ENCODE results near the gene DHX8. TPM values are rescaled to one million over a fixed set of nuclear protein-coding genes. Genes with fewer than 3 reads are reported as not detected.
A peak's percentile ranks its signal among the peaks of the same experiment; 100 is the strongest.
"Not testable (repeated sequence)": the region's sequence is repeated elsewhere in the genome, so short reads cannot be mapped to it uniquely, and the experiment has no call there.

Gene DHX8
- total and polyA plus RNA-seq, 4 donors: 10.9 to 21.3 (median 19.4) TPM

DNA sequence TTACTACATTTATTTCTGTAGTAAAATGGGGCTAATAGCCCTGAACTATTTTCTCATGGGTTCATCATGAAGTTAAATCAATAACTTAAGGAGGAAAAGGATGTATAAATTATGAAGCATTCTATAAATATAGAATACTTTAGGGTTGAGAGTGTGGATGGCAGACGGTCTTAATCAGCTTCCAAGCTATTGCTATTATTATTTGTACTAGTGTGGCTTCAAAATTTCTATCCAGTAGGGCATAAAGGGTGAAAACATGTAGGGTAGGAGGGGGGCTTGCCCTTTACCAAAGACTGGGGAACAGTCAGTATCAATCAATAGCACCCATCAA is 26.4 kb upstream of the DHX8 start:
- TF ChIP-seq RAD21 (IDR thresholded peaks at IDR 0.05): no peak
- no peak for TF ChIP-seq EGR1 (IDR thresholded peaks at IDR 0.05; ENCODE audit: low read depth in 2 of 2)
- TF ChIP-seq RXRA (IDR thresholded peaks at IDR 0.05): no peak
- no peak for TF ChIP-seq FOXA1 (IDR thresholded peaks at IDR 0.05)
- no peak for TF ChIP-seq TAF1 (conservative IDR thresholded peaks at IDR 0.05)
- no peak for TF ChIP-seq HNF4A (conservative IDR thresholded peaks at IDR 0.05)
- TF ChIP-seq, protein P1, sequence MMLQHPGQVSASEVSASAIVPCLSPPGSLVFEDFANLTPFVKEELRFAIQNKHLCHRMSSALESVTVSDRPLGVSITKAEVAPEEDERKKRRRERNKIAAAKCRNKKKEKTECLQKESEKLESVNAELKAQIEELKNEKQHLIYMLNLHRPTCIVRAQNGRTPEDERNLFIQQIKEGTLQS (IDR thresholded peaks at IDR 0.05): no peak
- no peak for TF ChIP-seq JUND (IDR thresholded peaks at IDR 0.05)
- no peak for TF ChIP-seq GABPA (IDR thresholded peaks at IDR 0.05 in 1 of 2, conservative IDR thresholded peaks at IDR 0.05 in 1 of 2)
- TF ChIP-seq, protein P2, sequence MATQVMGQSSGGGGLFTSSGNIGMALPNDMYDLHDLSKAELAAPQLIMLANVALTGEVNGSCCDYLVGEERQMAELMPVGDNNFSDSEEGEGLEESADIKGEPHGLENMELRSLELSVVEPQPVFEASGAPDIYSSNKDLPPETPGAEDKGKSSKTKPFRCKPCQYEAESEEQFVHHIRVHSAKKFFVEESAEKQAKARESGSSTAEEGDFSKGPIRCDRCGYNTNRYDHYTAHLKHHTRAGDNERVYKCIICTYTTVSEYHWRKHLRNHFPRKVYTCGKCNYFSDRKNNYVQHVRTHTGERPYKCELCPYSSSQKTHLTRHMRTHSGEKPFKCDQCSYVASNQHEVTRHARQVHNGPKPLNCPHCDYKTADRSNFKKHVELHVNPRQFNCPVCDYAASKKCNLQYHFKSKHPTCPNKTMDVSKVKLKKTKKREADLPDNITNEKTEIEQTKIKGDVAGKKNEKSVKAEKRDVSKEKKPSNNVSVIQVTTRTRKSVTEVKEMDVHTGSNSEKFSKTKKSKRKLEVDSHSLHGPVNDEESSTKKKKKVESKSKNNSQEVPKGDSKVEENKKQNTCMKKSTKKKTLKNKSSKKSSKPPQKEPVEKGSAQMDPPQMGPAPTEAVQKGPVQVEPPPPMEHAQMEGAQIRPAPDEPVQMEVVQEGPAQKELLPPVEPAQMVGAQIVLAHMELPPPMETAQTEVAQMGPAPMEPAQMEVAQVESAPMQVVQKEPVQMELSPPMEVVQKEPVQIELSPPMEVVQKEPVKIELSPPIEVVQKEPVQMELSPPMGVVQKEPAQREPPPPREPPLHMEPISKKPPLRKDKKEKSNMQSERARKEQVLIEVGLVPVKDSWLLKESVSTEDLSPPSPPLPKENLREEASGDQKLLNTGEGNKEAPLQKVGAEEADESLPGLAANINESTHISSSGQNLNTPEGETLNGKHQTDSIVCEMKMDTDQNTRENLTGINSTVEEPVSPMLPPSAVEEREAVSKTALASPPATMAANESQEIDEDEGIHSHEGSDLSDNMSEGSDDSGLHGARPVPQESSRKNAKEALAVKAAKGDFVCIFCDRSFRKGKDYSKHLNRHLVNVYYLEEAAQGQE (IDR thresholded peaks at IDR 0.05): no peak
- no peak for TF ChIP-seq NR2F2 (IDR thresholded peaks at IDR 0.05)
- TF ChIP-seq, protein P3, sequence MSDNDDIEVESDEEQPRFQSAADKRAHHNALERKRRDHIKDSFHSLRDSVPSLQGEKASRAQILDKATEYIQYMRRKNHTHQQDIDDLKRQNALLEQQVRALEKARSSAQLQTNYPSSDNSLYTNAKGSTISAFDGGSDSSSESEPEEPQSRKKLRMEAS (IDR thresholded peaks at IDR 0.05): no peak
- no peak for TF ChIP-seq FOXA2 (IDR thresholded peaks at IDR 0.05)
- TF ChIP-seq HNF4G (IDR thresholded peaks at IDR 0.05): no peak
- no peak for TF ChIP-seq YY1 (IDR thresholded peaks at IDR 0.05)
- TF ChIP-seq SP1 (IDR thresholded peaks at IDR 0.05): no peak
- TF ChIP-seq, protein P4, sequence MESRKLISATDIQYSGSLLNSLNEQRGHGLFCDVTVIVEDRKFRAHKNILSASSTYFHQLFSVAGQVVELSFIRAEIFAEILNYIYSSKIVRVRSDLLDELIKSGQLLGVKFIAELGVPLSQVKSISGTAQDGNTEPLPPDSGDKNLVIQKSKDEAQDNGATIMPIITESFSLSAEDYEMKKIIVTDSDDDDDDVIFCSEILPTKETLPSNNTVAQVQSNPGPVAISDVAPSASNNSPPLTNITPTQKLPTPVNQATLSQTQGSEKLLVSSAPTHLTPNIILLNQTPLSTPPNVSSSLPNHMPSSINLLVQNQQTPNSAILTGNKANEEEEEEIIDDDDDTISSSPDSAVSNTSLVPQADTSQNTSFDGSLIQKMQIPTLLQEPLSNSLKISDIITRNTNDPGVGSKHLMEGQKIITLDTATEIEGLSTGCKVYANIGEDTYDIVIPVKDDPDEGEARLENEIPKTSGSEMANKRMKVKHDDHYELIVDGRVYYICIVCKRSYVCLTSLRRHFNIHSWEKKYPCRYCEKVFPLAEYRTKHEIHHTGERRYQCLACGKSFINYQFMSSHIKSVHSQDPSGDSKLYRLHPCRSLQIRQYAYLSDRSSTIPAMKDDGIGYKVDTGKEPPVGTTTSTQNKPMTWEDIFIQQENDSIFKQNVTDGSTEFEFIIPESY (IDR thresholded peaks at IDR 0.05): no peak
- TF ChIP-seq, protein P5, sequence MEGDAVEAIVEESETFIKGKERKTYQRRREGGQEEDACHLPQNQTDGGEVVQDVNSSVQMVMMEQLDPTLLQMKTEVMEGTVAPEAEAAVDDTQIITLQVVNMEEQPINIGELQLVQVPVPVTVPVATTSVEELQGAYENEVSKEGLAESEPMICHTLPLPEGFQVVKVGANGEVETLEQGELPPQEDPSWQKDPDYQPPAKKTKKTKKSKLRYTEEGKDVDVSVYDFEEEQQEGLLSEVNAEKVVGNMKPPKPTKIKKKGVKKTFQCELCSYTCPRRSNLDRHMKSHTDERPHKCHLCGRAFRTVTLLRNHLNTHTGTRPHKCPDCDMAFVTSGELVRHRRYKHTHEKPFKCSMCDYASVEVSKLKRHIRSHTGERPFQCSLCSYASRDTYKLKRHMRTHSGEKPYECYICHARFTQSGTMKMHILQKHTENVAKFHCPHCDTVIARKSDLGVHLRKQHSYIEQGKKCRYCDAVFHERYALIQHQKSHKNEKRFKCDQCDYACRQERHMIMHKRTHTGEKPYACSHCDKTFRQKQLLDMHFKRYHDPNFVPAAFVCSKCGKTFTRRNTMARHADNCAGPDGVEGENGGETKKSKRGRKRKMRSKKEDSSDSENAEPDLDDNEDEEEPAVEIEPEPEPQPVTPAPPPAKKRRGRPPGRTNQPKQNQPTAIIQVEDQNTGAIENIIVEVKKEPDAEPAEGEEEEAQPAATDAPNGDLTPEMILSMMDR (IDR thresholded peaks at IDR 0.05; ENCODE audit: low read depth, low read length, missing input control): no peak
- Histone ChIP-seq H3K4me3 (ENCODE audit: low read depth in 1 of 3, low read length in 3 of 3) (no peak overlapping the region), H3K36me3 (ENCODE audit: control insufficient read depth in 4 of 4, insufficient read depth in 3 of 4, low read depth in 1 of 4, low read length in 3 of 4) (no peaks in the 10 kb centered on the region), H3K27me3 (ENCODE audit: control insufficient read depth in 4 of 4, insufficient read depth in 4 of 4, low read length in 3 of 4) (no peaks in the 10 kb centered on the region), H3K4me1 (ENCODE audit: control insufficient read depth in 4 of 4, insufficient read depth in 4 of 4, low read length in 3 of 4) (peaks cover 21 to 57% (median 47%) of the 10 kb centered on the region in 4 donors), H3K9me3 (ENCODE audit: control insufficient read depth in 4 of 4, low read length in 3 of 4) (no peaks in the 10 kb centered on the region), H3K9ac (ENCODE audit: low read depth in 1 of 2, low read length in 2 of 2) (no peak overlapping the region), H3K27ac (ENCODE audit: low read depth in 1 of 2, low read length in 2 of 2) (peak overlapping the region; percentile 62 to 91)
- 77% methylated on average over 1 of the region's 1 CpG for WGBS
- DNase-seq (ENCODE audit: low spot score): no peak

DNA sequence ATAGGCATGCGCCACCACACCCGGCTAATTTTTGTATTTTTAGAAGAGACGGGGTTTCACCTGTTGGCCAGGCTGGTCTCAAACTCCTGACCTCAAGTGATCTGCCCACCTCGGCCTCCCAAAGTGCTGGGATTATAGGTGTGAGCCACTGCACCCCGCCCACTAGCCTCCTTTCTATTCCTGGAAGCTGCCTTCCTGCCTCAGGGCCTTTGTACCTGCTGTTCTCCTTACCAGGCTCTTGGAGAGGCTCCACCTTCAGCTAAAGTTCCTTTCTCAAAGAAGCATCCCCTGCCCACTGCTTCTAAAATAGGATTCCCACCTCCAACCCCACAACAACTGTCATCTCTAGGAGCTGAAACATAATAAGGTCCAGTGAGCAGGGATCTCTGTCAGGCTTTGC is 23.9 kb upstream of the DHX8 start:
- peaks cover 15 to 48% (median 38%) of the 10 kb centered on the region in 4 donors for H3K4me1 ChIP-seq (ENCODE audit: control insufficient read depth in 4 of 4, insufficient read depth in 4 of 4, low read length in 3 of 4)
- not testable (repeated sequence) for H3K9me3 ChIP-seq (ENCODE audit: control insufficient read depth in 4 of 4, low read length in 3 of 4); H3K27me3 ChIP-seq (ENCODE audit: control insufficient read depth in 4 of 4, insufficient read depth in 4 of 4, low read length in 3 of 4); H3K36me3 ChIP-seq (ENCODE audit: control insufficient read depth in 4 of 4, insufficient read depth in 3 of 4, low read depth in 1 of 4, low read length in 3 of 4); DNase-seq (ENCODE audit: low spot score); H3K9ac ChIP-seq (ENCODE audit: low read depth in 1 of 2, low read length in 2 of 2); H3K4me3 ChIP-seq (ENCODE audit: low read depth in 1 of 3, low read length in 3 of 3)
- WGBS: 92% methylated on average over 5 of the region's 5 CpGs
- H3K27ac ChIP-seq (ENCODE audit: low read depth in 1 of 2, low read length in 2 of 2): peak overlapping the region in 1 of 2 donors; percentile 21
